ENCODE data around the gene NANOS1. TPM values are rescaled to one million over a fixed set of nuclear protein-coding genes. Genes with fewer than 3 reads are reported as not detected.

NANOS1 gene
- total RNA-seq, 1 donor: 6.0 TPM

DNA sequence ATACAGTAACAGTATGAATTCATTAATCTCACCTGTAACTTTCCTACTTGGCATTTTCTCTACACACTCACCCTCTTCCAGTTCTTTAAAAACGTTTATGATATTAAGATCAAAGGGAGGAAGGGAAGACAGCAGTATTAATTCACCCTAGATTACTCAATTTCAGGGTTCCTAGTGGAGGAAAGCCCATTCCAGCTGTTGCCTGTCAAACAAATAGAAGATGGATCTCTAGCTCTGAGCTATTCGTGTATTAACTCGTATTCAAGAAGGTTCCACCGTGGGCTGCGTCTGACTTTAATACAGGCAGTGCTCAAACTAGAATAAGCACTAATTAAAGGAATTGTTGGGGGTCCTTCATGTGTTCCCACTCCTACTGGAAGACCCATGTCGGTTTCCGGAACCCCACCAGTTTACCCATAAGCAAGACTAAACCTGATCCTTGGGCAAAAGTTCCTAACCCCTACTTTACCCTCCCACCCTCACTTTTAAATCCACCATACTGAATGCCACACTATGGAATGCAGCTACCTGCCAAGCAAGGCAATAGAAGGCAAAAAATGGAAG, 2.1 kb downstream of the NANOS1 start:
- TF ChIP-seq, protein P1, sequence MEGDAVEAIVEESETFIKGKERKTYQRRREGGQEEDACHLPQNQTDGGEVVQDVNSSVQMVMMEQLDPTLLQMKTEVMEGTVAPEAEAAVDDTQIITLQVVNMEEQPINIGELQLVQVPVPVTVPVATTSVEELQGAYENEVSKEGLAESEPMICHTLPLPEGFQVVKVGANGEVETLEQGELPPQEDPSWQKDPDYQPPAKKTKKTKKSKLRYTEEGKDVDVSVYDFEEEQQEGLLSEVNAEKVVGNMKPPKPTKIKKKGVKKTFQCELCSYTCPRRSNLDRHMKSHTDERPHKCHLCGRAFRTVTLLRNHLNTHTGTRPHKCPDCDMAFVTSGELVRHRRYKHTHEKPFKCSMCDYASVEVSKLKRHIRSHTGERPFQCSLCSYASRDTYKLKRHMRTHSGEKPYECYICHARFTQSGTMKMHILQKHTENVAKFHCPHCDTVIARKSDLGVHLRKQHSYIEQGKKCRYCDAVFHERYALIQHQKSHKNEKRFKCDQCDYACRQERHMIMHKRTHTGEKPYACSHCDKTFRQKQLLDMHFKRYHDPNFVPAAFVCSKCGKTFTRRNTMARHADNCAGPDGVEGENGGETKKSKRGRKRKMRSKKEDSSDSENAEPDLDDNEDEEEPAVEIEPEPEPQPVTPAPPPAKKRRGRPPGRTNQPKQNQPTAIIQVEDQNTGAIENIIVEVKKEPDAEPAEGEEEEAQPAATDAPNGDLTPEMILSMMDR (IDR thresholded peaks at IDR 0.05; ENCODE audit: insufficient read depth, low read depth, low read length): no peak
- peak overlapping the region; percentile 60 for H3K4me3 ChIP-seq (ENCODE audit: low read depth, low read length)
- peak; percentile 40 for DNase-seq (ENCODE audit: low read depth)

GRCh38 chr10:119039161-119039560, 9.6 kb downstream of the NANOS1 start:
- DNase-seq (ENCODE audit: low read depth): no peak
- TF ChIP-seq, protein P1 (IDR thresholded peaks at IDR 0.05; ENCODE audit: insufficient read depth, low read depth, low read length): no peak
- no peak overlapping the region for H3K4me3 ChIP-seq (ENCODE audit: low read depth, low read length)

- H3K4me3 ChIP-seq (ENCODE audit: low read depth, low read length): no peak overlapping the region
- TF ChIP-seq, protein P1 (IDR thresholded peaks at IDR 0.05; ENCODE audit: insufficient read depth, low read depth, low read length): no peak
- no peak for DNase-seq (ENCODE audit: low read depth)
Observed at GRCh38 chr10:119041326-119041725, 11.8 kb downstream of the NANOS1 start.

DNA sequence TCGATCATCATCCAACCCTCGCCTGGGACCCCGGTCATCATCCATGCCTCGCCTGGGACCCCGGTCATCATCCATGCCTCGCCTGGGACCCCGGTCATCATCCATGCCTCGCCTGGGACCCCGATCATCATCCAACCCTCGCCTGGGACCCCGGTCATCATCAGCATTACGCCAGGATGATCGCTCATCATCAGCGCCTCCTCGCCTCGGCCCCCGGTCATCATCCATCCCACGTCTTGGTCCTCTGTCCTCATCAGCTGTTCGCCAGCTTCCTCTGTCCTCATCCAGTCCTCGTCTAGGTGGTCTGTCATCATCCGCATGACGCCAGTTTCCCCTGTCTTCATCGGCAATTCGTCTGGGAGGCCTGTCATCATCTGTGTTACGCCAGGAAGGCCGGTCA, 12.7 kb downstream of the NANOS1 start:
- DNase-seq (ENCODE audit: low read depth): no peak

GRCh38 chr10:119045561-119045960, 16.0 kb downstream of the NANOS1 start:
- TF ChIP-seq, protein P1 (IDR thresholded peaks at IDR 0.05; ENCODE audit: insufficient read depth, low read depth, low read length): no peak
- no peak overlapping the region for H3K4me3 ChIP-seq (ENCODE audit: low read depth, low read length)
- no peak for DNase-seq (ENCODE audit: low read depth)

More for the DNA sequence above, 12.7 kb downstream of the NANOS1 start:
- TF ChIP-seq, protein P1 (IDR thresholded peaks at IDR 0.05; ENCODE audit: insufficient read depth, low read depth, low read length): no peak
- no peak overlapping the region for H3K4me3 ChIP-seq (ENCODE audit: low read depth, low read length)

- no peak overlapping the region for H3K4me3 ChIP-seq (ENCODE audit: low read depth, low read length)
- TF ChIP-seq, protein P1 (IDR thresholded peaks at IDR 0.05; ENCODE audit: insufficient read depth, low read depth, low read length): no peak
- DNase-seq (ENCODE audit: low read depth): no peak
Observed at GRCh38 chr10:119049361-119049760, 19.8 kb downstream of the NANOS1 start.

DNA sequence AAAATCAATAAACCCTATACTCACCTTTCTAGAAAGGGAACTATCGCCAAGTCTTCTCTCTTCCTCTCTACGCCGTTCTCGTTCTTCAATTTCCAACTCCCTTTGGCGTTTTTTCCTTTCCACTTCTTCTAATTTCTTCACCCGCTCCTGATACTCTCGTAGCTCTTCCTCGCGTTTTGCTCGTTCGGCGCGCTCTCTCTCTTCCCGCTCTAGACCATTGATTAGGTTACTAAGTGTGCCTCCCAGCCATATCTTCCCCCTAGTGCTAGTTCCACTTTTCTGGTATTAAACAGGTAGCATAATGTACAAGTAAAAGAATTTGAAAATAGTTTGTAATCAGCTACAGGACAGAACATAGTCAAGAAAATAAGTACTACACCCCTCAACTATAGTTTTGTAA, 20.3 kb downstream of the NANOS1 start:
- TF ChIP-seq, protein P1 (IDR thresholded peaks at IDR 0.05; ENCODE audit: insufficient read depth, low read depth, low read length): no peak
- no peak overlapping the region for H3K4me3 ChIP-seq (ENCODE audit: low read depth, low read length)
- no peak for DNase-seq (ENCODE audit: low read depth)
